Left renal cortex interstitium (tissue), 4 donors: ENCODE data around the gene OTOF. TPM values are rescaled to one million over a fixed set of nuclear protein-coding genes. Genes with fewer than 3 reads are reported as not detected.
A peak's percentile ranks its signal among the peaks of the same experiment; 100 is the strongest.
"Not testable (repeated sequence)": the region's sequence is repeated elsewhere in the genome, so short reads cannot be mapped to it uniquely, and the experiment has no call there.

Experiments used
- DNase-seq, 4 donors: peaks; one replicate each; pipeline ENCODE4 v3.0.0-alpha.2; 2013; ENCODE audit warnings: low read depth in 4 of 4, low spot score in 2 of 4, missing footprints in 1 of 4
- polyA plus RNA-seq, 4 donors: library from polyadenylated mRNA; unstranded; fragments of 120-200 nt; gene quantifications; one replicate each; pipeline ENCODE4 v1.2.1, GENCODE V29; 2013; ENCODE audit not compliant: insufficient read length in 4 of 4

OTOF gene
- polyA plus RNA-seq, 4 donors = 0.10 to 0.24 (median 0.20) TPM

GRCh38 chr2:26481706-26482105 lies 3.8 kb upstream of the OTOF start:
- no peak for DNase-seq

GRCh38 chr2:26480566-26481423 lies 2.9 kb upstream of the OTOF start:
- DNase-seq = no peak

- DNase-seq = no peak
These were observed 2.1 kb upstream of the OTOF start for GRCh38 chr2:26479789-26480565.

- no peak for DNase-seq
These were observed 1.3 kb upstream of the OTOF start for GRCh38 chr2:26479131-26479788.

- no peak for DNase-seq
These were observed 442 bp upstream of the OTOF start for GRCh38 chr2:26478366-26478765.

GRCh38 chr2:26477126-26477910 lies 606 bp downstream of the OTOF start:
- DNase-seq = no peak

- DNase-seq = no peak
These were observed 2.0 kb downstream of the OTOF start for GRCh38 chr2:26475832-26476501.

GRCh38 chr2:26475037-26475436 lies 2.9 kb downstream of the OTOF start:
- no peak for DNase-seq

- no peak for DNase-seq
These were observed 3.6 kb downstream of the OTOF start for GRCh38 chr2:26474261-26474785.

GRCh38 chr2:26473796-26474195 lies 4.1 kb downstream of the OTOF start:
- no peak for DNase-seq

- no peak for DNase-seq
These were observed 4.9 kb downstream of the OTOF start for GRCh38 chr2:26472821-26473655.

- DNase-seq = no peak
These were observed 5.9 kb downstream of the OTOF start for GRCh38 chr2:26471766-26472706.

GRCh38 chr2:26471289-26471688 lies 6.6 kb downstream of the OTOF start:
- no peak for DNase-seq

GRCh38 chr2:26470601-26471260 lies 7.2 kb downstream of the OTOF start:
- DNase-seq = no peak

- DNase-seq = no peak
These were observed 8.0 kb downstream of the OTOF start for GRCh38 chr2:26469955-26470354.

GRCh38 chr2:26469092-26469710 lies 8.7 kb downstream of the OTOF start:
- peak in 2 of 4 donors; percentile 11 to 20 for DNase-seq

- DNase-seq = not testable (repeated sequence)
These were observed 9.4 kb downstream of the OTOF start for GRCh38 chr2:26468544-26468943.
